ENCODE results near the gene LRP1B.

- TF ChIP-seq POLR2AphosphoS5 (IDR thresholded peaks at IDR 0.05; ENCODE audit: low read depth, low read length) (no peak), POLR2A (IDR thresholded peaks at IDR 0.05; ENCODE audit: low read depth, low read length) (no peak), TAF1 (IDR thresholded peaks at IDR 0.05; ENCODE audit: borderline replicate concordance, low read depth, low read length) (no peak)
Observed at GRCh38 chr2:140504601-140505000, 1626.2 kb downstream of the LRP1B start.
